GM19328 (cell line): ENCODE data around the gene ERICH6B.

ENCODE experiments used
- ATAC-seq: cut with Tn5 transposase; IDR thresholded peaks from one replicate; pipeline ENCODE4 v1.9.1; 2021; ENCODE audit warnings: mild to moderate bottlenecking, moderate library complexity; ENCODE audit not compliant: unreplicated experiment

The ERICH6B gene

GRCh38 chr13:45602183-45603170 lies 13.1 kb downstream of the ERICH6B start:
- ATAC-seq: no peak

- ATAC-seq: no peak
These were observed 13.9 kb downstream of the ERICH6B start for GRCh38 chr13:45601680-45602079.

GRCh38 chr13:45598597-45598996 lies 16.9 kb downstream of the ERICH6B start:
- no peak for ATAC-seq

DNA sequence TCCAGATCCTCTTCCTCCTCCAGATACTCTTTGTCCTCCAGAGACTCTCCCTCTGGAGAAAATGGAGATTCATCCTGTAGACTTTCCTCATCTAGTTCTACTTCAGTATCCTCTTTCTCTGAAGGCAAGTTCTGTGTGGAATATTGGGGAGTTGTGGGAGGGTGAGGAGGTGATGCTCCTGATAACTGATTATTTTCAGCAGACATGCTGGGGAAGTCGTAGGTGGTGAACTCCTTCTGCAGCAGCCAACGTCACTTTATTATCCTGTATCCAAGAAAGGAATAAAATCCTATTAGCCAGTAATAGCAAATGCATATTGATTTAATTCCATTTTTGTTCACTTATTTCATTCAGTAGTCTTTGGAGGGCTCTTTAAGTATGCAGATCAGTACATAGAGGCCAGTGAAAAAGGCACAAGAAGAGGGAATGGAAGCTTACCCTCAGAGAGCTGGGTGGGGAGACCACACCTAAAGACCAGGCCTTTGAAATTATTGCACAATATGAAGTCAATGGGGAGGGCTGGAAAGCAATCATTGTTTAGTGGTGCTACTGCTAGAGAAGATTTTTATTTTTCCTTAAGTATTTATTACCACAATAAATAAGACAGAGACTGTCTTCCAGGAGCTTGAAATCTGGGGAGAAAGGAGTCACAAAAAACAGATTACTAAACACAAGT lies 18.6 kb downstream of the ERICH6B start:
- ATAC-seq: no peak

GRCh38 chr13:45595965-45596364 lies 19.6 kb downstream of the ERICH6B start:
- no peak for ATAC-seq

DNA sequence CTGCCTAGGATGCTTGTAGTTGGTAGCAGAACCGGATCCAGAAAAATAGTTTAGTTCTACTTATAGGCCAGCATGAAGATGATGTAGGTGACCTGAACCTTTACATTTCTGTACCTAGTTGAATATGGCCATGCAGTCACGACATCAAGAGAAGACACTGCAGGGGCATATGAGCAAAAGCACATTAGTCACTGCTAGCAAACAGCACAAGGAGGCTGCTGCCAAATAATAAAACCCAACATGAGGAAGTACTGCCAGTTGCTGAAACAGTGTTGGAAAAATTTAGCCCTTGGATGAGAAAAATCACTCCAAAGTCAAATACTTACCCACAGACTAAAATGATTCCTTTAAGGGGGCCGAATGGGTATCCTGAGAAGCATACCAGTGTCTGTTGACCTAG lies 20.8 kb downstream of the ERICH6B start:
- no peak for ATAC-seq

DNA sequence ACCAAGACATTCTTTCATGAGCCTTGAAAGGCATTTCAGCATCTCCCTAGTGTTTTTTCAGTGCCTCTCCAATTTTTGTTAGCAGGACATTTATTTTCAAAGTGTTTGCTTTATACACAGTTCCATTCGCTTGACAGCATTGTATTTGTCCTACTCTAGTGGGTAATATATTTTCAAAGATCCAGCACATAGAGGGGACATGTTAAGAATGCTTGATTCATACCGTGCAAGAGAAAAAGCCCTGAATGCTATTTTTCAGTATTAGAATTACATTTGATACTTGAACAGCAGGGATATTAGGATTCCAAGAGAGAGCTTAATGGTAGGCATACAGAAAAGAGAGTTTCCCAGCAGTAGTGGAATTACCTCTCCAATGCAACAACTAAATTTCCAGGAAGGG lies 21.3 kb downstream of the ERICH6B start:
- no peak for ATAC-seq

DNA sequence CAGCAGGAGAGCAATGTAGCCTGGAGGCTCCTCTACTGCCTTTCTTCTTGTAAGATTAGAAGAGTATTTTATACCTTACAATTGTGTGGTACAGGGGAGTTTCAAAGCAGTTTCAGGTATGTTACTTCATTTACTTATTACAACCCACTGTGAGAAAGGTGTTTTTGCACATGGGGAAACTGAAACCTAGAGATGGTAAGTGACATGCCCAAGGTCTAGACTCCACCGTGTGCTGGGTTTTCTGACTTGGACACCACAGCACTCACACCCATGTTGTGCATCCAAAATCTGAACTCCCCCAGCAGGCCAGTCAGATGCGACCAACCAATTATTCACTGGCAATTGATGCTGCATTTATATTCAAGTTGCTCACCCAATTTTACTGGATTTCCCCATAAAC lies 22.8 kb downstream of the ERICH6B start:
- ATAC-seq: no peak

DNA sequence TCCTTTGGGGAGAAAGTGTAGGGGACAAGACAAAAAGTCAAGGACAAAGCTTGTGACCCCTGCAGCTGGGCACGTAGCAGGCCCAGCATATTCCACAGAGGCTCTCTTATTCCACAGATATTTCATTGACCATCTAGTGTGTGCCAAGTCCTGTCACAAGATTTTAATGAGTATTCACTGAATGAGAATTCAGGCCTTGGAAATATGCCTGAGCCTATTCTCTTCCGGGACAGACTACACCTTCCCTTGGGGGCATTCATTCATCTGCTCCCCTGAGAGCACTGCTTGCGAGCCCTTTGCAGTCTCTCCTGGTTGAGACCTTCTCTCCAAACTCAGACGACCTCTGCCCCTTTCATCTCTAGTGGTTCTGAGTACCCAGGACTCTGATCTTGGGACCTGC lies 25.5 kb downstream of the ERICH6B start:
- ATAC-seq: no peak

DNA sequence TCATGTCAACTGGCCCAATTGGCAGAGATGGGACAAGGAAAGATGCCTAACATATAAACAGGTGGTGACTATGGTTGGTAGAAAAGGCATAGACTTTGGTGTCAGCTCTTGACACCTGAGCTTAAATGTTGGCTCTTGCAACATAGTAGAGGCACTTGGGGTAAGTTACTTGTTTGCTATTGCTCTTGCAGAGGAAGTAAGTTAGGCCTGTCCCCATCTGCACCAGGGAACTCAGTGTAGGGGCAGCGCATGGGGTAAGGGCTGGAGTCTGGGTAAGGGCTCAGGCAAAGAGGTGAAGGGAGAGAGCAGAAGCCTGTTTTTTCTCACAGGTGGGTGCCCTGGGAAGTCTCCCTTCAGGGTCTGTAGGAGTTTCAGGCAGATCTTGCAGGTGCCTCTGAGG lies 27.6 kb downstream of the ERICH6B start:
- no peak for ATAC-seq

- no peak for ATAC-seq
These were observed 30.7 kb downstream of the ERICH6B start for GRCh38 chr13:45584816-45585215.

DNA sequence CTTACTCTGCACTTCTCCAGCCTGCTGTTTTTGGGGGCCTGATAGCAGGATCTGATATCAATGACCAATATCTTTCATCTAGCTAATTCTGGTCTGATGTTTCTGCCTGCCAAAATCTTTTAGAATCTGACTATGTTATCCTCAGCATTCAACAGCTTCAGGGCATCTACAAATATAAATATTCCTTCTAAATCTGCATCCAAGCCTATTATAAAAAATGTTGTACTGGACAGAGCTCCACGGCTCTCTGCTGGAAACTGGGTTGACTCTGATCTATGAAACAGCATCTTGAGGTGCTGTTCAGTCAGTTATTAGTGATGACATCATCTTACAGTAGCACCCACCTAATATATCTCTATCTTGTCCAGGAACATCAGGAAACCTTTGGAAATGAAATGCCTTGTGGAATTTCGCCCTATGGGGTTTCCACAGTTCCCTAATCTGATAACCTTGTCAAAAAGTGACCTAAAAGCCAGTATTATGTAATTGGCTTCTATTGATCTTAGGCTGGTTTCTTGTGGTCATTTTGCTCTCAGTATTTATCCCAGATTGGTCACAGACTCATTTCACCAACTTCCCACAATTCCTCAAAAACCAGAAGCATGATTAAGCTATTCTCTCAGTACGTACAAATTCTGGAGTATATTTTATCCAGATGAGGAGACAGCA lies 33.0 kb downstream of the ERICH6B start:
- ATAC-seq: no peak

DNA sequence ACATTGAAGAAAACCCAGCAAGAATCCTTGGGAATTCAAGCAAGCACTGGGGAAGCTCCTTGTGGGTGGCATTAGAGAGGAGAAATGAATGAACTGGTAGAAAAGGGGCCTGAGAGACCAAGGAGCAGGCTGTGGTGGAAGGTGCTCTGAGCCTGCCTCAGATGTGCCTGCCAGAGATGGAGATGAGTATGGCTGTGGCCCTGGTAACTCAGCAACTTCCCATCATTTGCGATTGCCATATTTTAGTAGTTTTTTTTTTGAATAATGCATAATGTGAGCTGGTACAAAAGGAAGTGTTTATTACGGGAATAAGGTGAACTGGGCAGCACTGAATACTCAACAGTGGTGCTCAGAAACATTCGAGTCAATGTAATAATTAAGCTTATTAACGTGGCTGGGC lies 39.1 kb downstream of the ERICH6B start:
- ATAC-seq: no peak

GRCh38 chr13:45575830-45576180 lies 39.7 kb downstream of the ERICH6B start:
- ATAC-seq: no peak

DNA sequence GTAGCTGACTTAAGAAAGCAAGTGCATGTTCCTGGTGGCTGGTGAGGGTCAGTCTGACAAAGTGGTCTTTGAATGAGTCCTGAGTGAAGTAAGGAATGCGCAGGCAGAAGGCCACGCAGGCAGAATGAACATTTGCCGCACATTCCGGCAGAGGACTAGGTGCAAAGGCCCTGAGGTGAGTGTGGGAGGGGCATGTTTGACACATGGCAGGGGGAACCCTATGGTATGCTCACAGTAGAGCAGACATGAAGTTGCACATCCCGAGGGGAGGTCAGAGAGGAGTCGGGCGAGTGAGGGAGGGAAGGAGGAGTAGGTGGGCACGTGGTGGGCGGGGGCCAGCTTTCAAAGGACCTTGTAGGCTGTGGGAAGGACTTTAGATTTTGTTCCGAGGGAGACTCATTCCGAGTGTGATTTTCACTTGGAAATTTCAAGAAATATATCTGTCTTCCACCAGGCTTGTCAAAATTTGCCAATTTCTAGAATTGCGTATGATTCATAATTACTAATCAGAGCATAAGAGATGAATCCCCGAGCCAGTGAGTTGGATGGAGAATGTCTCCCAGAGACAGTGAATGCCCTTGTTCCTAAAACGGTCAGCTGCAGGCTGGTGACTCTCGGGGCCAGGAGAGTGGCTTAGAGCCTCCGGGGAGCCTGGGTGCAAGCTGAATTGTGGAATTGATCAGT lies 40.3 kb downstream of the ERICH6B start:
- ATAC-seq: no peak

GRCh38 chr13:45565331-45565730 lies 50.2 kb downstream of the ERICH6B start:
- ATAC-seq: no peak

DNA sequence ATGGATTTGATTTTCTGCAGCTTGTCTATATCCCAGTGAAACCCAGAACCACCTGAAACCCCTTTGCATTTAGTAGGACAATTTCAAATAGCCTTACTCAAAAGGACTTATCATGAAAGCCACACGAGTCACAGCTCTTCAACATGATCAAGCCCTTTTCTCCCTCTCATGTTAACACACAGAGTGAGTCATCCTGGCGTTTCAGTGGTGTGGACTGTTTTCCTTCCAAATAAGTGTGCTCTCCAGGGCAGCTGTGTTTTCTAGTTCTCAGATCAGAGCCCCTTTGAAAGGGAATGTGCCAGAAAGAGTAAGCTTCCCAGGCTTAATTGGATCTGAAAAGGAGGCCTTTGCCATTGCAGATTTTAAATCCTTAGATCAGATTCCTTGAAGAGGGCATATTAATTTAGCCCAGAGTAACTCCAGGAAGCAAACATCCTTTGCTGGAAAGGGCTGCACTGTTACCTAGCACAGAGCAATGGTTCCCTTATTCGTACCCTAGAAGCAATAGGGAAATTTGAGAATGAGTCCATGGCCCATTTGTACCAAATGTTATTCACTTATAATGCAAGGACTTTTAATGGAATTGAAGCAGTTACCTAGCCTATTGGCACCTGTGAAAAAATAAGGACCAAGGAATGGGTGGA lies 51.3 kb downstream of the ERICH6B start:
- no peak for ATAC-seq

DNA sequence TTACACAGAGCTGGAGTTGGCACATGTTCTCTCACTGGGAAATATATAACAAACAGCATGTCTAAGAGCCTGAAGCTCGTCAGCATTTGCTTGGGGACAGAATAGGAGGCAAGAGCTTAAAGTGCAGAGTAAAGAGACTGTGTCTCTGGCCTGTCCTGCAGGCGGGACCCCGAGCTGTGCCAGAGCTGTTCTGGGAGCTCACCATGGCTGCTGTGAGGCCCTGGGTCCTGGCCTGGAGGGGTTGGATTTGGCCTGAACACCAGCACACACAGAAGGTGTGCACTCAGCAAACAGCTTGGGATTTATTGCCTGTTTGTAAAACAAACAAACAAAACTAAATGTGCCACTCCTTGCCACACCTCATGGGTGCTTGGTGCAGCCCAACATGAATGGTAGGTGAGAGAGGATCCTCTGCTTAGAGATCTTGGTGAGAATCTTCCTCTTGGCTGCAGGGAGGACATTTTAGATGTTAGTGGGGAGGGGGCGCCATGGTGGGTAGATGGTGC lies 60.9 kb downstream of the ERICH6B start:
- no peak for ATAC-seq

- no peak for ATAC-seq
These were observed 67.3 kb downstream of the ERICH6B start for GRCh38 chr13:45548281-45548680.

- ATAC-seq: no peak
These were observed 69.2 kb downstream of the ERICH6B start for GRCh38 chr13:45546410-45546765.
